Activated T-helper 9 cell treated with anti-CD3 and anti-CD28 coated beads, Interleukin-2, amount 50 U/mL, for 16 hours (primary cell): ENCODE data around the gene AMFR.
"Not testable (repeated sequence)": the region's sequence is repeated elsewhere in the genome, so short reads cannot be mapped to it uniquely, and the experiment has no call there.

Experiments used
- DNase-seq: peaks from one replicate; pipeline ENCODE4 v3.0.0-alpha.2; 2020; ENCODE audit warnings: low read depth

AMFR gene

GRCh38 chr16:56388209-56388608, 37.1 kb downstream of the AMFR start:
- no peak for DNase-seq

GRCh38 chr16:56387396-56387795, 37.9 kb downstream of the AMFR start:
- no peak for DNase-seq

- DNase-seq: no peak
These were observed 41.1 kb downstream of the AMFR start for GRCh38 chr16:56384074-56384721.

GRCh38 chr16:56382901-56383355, 42.4 kb downstream of the AMFR start:
- DNase-seq: no peak

GRCh38 chr16:56382459-56382858, 42.9 kb downstream of the AMFR start:
- DNase-seq: no peak

GRCh38 chr16:56380778-56381485, 44.4 kb downstream of the AMFR start:
- not testable (repeated sequence) for DNase-seq

GRCh38 chr16:56379044-56379443, 46.3 kb downstream of the AMFR start:
- DNase-seq: not testable (repeated sequence)

GRCh38 chr16:56375792-56376191, 49.6 kb downstream of the AMFR start:
- not testable (repeated sequence) for DNase-seq

GRCh38 chr16:56373003-56373402, 52.3 kb downstream of the AMFR start:
- no peak for DNase-seq

GRCh38 chr16:56372013-56372634, 53.2 kb downstream of the AMFR start:
- no peak for DNase-seq

- DNase-seq: no peak
These were observed 53.7 kb downstream of the AMFR start for GRCh38 chr16:56371660-56371937.

- no peak for DNase-seq
These were observed 54.3 kb downstream of the AMFR start for GRCh38 chr16:56370875-56371659.

GRCh38 chr16:56370185-56370874, 55.0 kb downstream of the AMFR start:
- DNase-seq: no peak

- DNase-seq: no peak
These were observed 56.1 kb downstream of the AMFR start for GRCh38 chr16:56369202-56369601.

GRCh38 chr16:56368545-56368944, 56.8 kb downstream of the AMFR start:
- no peak for DNase-seq

- DNase-seq: no peak
These were observed 57.6 kb downstream of the AMFR start for GRCh38 chr16:56367764-56368163.

GRCh38 chr16:56366945-56367344, 58.4 kb downstream of the AMFR start:
- DNase-seq: no peak

- DNase-seq: no peak
These were observed 59.8 kb downstream of the AMFR start for GRCh38 chr16:56365552-56365951.

- DNase-seq: no peak
These were observed 60.5 kb downstream of the AMFR start for GRCh38 chr16:56364865-56365264.

- no peak for DNase-seq
These were observed 61.4 kb downstream of the AMFR start for GRCh38 chr16:56363781-56364565.

- DNase-seq: no peak
These were observed 62.1 kb downstream of the AMFR start for GRCh38 chr16:56363181-56363716.
